ENCODE measurements around the gene C4A.
"Not testable (repeated sequence)": the region's sequence is repeated elsewhere in the genome, so short reads cannot be mapped to it uniquely, and the experiment has no call there.

The C4A gene

DNA sequence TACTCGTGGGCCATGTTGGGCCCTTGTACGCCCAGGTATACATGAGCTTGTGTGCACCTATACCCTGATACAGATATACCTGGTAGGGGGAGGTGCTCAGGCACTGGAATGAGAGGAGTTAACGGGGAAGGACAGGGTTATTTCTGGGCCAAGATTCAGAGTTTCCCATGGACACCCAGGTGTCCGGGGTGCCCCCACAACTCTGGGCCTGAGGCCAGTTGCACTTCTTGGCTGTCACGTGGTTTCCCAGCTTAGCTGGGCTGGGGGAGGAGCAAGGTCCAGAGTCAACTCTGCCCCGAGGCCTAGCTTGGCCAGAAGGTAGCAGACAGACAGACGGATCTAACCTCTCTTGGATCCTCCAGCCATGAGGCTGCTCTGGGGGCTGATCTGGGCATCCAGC, at the start of gene C4A:
TSS of gene C4A (plus strand) at position 314 of the 400 bp plus-strand sequence. CDS start at position 365, 51 bp downstream.
- DNase-seq: not testable (repeated sequence)

DNA sequence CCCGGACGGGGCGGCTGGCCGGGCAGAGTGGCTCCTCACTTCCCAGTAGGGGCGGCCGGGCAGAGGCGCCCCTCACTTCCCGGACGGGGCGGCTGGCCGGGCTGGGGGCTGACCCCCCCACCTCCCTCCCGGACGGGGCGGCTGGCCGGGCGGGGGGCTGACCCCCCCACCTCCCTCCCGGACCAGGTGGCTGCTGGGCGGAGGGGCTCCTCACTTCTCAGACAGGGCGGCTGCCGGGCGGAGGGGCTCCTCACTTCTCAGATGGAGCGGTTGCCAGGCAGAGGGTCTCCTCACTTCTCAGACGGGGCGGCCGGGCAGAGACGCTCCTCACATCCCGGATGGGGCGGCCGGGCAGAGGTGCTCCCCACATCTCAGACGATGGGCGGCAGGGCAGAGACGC, 49.7 kb upstream of the C4A start:
- DNase-seq: not testable (repeated sequence)

DNA sequence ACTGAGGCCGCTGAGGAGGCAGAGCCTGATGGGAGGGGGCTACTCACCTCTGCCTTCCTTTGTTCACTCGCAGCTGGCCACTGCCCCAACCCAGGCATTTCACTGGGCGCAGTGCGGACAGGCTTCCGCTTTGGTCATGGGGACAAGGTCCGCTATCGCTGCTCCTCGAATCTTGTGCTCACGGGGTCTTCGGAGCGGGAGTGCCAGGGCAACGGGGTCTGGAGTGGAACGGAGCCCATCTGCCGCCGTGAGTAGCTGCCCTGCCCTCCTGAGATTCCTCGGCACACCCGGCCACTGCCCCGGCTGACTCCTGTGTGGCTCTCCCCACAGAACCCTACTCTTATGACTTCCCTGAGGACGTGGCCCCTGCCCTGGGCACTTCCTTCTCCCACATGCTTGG, 48.3 kb upstream of the C4A start:
- no peak for DNase-seq

GRCh38 chr6:31935021-31935420, 46.8 kb upstream of the C4A start:
- DNase-seq: no peak

- DNase-seq: no peak
These were observed 46.0 kb upstream of the C4A start for GRCh38 chr6:31935823-31936222.

- no peak for DNase-seq
These were observed 41.6 kb upstream of the C4A start for GRCh38 chr6:31940256-31940664.

GRCh38 chr6:31943742-31944141, 38.1 kb upstream of the C4A start:
- DNase-seq: no peak

GRCh38 chr6:31945154-31945506, 36.7 kb upstream of the C4A start:
- no peak for DNase-seq

DNA sequence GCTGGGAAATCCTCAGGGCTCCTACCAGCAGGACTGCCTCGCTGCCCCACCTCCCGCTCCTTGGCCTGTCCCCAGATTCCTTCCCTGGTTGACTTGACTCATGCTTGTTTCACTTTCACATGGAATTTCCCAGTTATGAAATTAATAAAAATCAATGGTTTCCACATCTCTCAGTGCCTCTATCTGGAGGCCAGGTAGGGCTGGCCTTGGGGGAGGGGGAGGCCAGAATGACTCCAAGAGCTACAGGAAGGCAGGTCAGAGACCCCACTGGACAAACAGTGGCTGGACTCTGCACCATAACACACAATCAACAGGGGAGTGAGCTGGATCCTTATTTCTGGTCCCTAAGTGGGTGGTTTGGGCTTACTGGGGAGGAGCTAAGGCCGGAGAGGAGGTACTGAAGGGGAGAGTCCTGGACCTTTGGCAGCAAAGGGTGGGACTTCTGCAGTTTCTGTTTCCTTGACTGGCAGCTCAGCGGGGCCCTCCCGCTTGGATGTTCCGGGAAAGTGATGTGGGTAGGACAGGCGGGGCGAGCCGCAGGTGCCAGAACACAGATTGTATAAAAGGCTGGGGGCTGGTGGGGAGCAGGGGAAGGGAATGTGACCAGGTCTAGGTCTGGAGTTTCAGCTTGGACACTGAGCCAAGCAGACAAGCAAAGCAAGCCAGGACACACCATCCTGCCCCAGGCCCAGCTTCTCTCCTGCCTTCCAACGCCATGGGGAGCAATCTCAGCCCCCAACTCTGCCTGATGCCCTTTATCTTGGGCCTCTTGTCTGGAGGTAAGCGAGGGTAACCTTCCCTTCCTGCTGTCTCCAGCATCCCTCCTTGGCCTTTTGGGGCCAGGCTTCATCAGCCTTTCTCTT, 36.1 kb upstream of the C4A start, which contains the start of gene CFB:
TSS of gene CFB (plus strand) at position 589 of the 863 bp plus-strand sequence. CDS start at position 716, 127 bp downstream.
- peak; percentile 59 for DNase-seq

DNA sequence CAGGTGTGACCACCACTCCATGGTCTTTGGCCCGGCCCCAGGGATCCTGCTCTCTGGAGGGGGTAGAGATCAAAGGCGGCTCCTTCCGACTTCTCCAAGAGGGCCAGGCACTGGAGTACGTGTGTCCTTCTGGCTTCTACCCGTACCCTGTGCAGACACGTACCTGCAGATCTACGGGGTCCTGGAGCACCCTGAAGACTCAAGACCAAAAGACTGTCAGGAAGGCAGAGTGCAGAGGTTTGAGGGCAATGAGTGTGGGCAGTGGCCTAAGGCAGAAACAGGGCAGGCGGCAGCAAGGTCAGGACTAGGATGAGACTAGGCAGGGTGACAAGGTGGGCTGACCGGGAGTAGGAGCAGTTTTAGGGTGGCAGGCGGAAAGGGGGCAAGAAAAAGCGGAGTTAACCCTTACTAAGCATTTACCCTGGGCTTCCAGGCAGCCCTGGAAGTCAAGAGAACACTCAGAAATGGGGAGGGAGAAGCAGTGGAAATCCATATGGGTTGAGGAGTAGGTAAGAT, 35.4 kb upstream of the C4A start:
- no peak for DNase-seq

DNA sequence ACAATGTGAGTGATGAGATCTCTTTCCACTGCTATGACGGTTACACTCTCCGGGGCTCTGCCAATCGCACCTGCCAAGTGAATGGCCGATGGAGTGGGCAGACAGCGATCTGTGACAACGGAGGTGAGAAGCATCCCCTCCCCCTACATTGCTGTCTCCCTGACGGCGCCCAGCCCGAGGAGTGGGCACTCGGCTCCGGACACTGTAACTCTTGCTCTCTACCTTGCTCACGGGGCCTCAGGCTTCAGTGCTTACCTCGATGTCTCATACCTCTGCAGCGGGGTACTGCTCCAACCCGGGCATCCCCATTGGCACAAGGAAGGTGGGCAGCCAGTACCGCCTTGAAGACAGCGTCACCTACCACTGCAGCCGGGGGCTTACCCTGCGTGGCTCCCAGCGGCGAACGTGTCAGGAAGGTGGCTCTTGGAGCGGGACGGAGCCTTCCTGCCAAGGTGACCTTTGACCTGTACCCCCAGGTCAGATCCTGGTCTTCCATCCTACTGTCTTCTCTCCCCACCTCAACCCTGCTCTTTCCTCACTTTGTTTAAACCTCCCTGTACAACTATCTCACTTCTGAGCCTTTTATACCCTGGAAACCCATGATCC, 34.7 kb upstream of the C4A start:
- no peak for DNase-seq

DNA sequence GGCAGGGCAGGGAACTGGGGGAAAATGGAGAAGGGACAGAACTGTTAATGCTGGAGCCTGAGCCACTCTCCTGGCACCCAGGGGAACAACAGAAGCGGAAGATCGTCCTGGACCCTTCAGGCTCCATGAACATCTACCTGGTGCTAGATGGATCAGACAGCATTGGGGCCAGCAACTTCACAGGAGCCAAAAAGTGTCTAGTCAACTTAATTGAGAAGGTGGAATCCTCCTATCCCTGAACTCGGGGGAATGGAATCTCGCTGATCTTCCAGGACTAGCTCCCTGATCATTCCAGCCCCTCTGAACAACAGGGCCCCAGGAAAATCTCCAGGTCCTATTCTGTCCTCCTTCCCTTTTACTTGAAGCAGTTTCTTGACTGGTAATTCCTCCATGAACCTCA, 34.0 kb upstream of the C4A start:
- DNase-seq: no peak

- DNase-seq: no peak
These were observed 33.6 kb upstream of the C4A start for GRCh38 chr6:31948306-31948705.

DNA sequence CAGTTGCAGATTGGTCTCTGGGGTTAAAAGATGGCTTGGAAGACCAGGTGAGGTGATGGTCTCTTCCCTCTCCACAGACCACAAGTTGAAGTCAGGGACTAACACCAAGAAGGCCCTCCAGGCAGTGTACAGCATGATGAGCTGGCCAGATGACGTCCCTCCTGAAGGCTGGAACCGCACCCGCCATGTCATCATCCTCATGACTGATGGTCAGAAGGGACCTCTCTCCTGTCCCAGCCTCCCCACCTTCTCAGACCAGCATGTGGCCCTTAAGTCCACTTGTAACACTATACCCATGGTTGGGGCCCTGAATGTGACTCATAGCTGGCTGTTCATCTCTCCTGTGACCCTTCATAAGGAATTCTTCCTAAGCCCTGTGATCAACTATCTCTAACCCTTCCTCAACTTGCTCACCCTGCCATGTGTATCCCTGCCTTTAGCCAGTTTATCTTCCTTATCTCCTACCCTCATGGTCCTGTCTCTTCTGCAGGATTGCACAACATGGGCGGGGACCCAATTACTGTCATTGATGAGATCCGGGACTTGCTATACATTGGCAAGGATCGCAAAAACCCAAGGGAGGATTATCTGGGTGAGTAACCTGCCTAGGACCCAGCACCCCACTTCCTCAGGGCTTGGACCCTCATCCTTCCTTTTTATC, 33.0 kb upstream of the C4A start:
- DNase-seq: no peak

DNA sequence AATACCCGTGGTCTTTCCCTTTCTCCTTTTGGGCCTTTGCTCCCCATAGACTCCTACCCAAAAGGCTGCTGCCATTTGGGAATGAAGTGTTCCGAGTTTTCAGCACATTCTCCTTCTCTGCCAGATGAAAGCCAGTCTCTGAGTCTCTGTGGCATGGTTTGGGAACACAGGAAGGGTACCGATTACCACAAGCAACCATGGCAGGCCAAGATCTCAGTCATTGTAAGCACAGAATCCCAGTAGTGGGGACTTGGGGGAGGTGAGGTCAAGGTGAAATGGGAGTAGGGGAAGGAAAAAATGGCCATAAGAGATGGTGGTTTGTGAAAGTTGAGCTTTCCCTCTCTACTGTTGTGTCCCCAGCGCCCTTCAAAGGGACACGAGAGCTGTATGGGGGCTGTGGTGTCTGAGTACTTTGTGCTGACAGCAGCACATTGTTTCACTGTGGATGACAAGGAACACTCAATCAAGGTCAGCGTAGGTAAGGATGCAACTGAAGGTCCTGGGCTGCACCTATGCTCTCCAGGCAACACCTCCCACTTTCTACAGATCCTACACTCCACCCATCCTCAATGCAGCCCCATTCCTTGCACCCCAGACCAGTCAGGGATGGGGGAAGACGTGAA, 31.8 kb upstream of the C4A start:
- DNase-seq: no peak

GRCh38 chr6:31952140-31952805, 29.6 kb upstream of the C4A start:
- DNase-seq: no peak

- DNase-seq: no peak
These were observed 29.0 kb upstream of the C4A start for GRCh38 chr6:31952890-31953289.

- DNase-seq: no peak
These were observed 27.3 kb upstream of the C4A start for GRCh38 chr6:31954511-31954910.

DNA sequence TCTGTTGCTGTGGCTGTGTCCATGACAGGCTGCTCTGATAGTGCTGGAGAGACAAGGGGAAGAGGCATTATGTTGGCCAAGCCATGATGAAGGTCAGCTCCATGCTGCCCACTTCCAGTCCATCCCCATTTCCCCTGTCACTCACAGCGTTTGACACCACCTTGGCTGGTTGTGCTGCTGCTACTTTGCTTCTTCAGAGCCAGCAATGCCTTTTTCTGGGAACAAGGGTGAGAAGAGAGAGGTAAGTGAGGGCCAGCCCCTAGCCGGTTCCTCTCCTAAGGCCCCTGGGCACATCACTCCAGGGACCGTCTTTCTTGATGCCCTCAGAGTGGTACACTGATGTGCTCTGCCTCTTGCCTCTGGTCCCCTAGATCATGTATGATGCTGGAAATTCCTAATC, 25.1 kb upstream of the C4A start:
- DNase-seq: no peak

DNA sequence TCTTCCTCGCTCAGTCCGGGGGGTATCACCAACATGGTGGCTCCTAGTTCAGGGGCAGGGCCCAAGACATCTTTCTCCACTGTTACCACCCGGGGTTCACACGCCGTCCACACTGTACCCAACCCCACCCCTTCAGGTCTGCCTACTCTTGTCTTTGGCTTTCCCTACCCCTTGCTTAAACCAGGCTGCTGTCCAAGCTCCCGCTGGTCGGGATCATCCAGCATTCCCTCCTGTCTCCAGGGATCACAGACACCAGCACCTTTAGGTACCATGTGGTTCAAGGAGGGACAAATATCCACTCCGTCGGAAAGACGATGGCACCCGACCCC, 23.5 kb upstream of the C4A start:
- no peak for DNase-seq

GRCh38 chr6:31958741-31959739, 22.8 kb upstream of the C4A start, which contains the start of the genes NELFE and SKIC2:
TSS of gene NELFE (minus strand) at chr6:31958971. CDS start at chr6:31958446, 525 bp downstream.
TSS of gene SKIC2 (plus strand) at chr6:31959175. CDS start at chr6:31959193, 18 bp downstream.
- peak; percentile 92 for DNase-seq
